GM21723 (cell line): ENCODE measurements around the gene TMEM232.
"Not testable (repeated sequence)": the region's sequence is repeated elsewhere in the genome, so short reads cannot be mapped to it uniquely, and the experiment has no call there.

Experiments
- ATAC-seq: cut with Tn5 transposase; IDR thresholded peaks from one replicate; pipeline ENCODE4 v1.9.1; 2021; ENCODE audit warnings: mild to moderate bottlenecking, moderate library complexity; ENCODE audit not compliant: unreplicated experiment

Gene TMEM232

GRCh38 chr5:110536120-110537115, 190.1 kb downstream of the TMEM232 start:
- ATAC-seq: no peak

- ATAC-seq: not testable (repeated sequence)
Observed at GRCh38 chr5:110535146-110535545, 191.3 kb downstream of the TMEM232 start.

GRCh38 chr5:110525762-110526161, 200.7 kb downstream of the TMEM232 start:
- no peak for ATAC-seq

- ATAC-seq: no peak
Observed at GRCh38 chr5:110517396-110517795, 209.1 kb downstream of the TMEM232 start.

- ATAC-seq: no peak
Observed at GRCh38 chr5:110514030-110514429, 212.4 kb downstream of the TMEM232 start.

- ATAC-seq: no peak
Observed at GRCh38 chr5:110512266-110512665, 214.2 kb downstream of the TMEM232 start.

- ATAC-seq: no peak
Observed at GRCh38 chr5:110510146-110510545, 216.3 kb downstream of the TMEM232 start.

GRCh38 chr5:110507972-110508371, 218.5 kb downstream of the TMEM232 start:
- ATAC-seq: no peak

- ATAC-seq: no peak
Observed at GRCh38 chr5:110506378-110506777, 220.1 kb downstream of the TMEM232 start.

- ATAC-seq: no peak
Observed at GRCh38 chr5:110496276-110496675, 230.2 kb downstream of the TMEM232 start.

GRCh38 chr5:110492446-110492845, 234.0 kb downstream of the TMEM232 start:
- ATAC-seq: no peak

- no peak for ATAC-seq
Observed at GRCh38 chr5:110478895-110479294, 247.6 kb downstream of the TMEM232 start.

- no peak for ATAC-seq
Observed at GRCh38 chr5:110477911-110478310, 248.6 kb downstream of the TMEM232 start.

- ATAC-seq: no peak
Observed at GRCh38 chr5:110476164-110476563, 250.3 kb downstream of the TMEM232 start.

- no peak for ATAC-seq
Observed at GRCh38 chr5:110475529-110475928, 250.9 kb downstream of the TMEM232 start.

- no peak for ATAC-seq
Observed at GRCh38 chr5:110469486-110469885, 257.0 kb downstream of the TMEM232 start.

GRCh38 chr5:110463106-110463505, 263.4 kb downstream of the TMEM232 start:
- ATAC-seq: no peak

GRCh38 chr5:110460837-110461236, 265.6 kb downstream of the TMEM232 start:
- ATAC-seq: peak; percentile 49

- ATAC-seq: no peak
Observed at GRCh38 chr5:110458313-110458712, 268.2 kb downstream of the TMEM232 start.

GRCh38 chr5:110442856-110443255, 283.6 kb downstream of the TMEM232 start:
- no peak for ATAC-seq

GRCh38 chr5:110441035-110441434, 285.4 kb downstream of the TMEM232 start:
- peak; percentile 81 for ATAC-seq

- no peak for ATAC-seq
Observed at GRCh38 chr5:110440058-110440457, 286.4 kb downstream of the TMEM232 start.
